GM12864 (cell line): ENCODE data around the gene PIK3AP1.

ENCODE experiments used
- DNase-seq: peaks from one replicate; pipeline ENCODE4 v3.0.0-alpha.2; 2011; ENCODE audit warnings: low read depth
- H3K4me3 ChIP-seq: 2 replicates; pipeline ENCODE4 v1.5.1; 2011; ENCODE audit warnings: mild to moderate bottlenecking, low read depth, low read length, control low read depth
- CTCF ChIP-seq: IDR thresholded peaks from 2 replicates; pipeline ENCODE4 v1.5.1; 2011; ENCODE audit warnings: low read depth, mild to moderate bottlenecking, moderate library complexity, low read length, control low read depth, inconsistent platforms; ENCODE audit errors: missing control alignments

Gene PIK3AP1

GRCh38 chr10:96632974-96633710, 87.2 kb downstream of the PIK3AP1 start:
- no peak for TF ChIP-seq CTCF
- H3K4me3 ChIP-seq: no peak overlapping the region
- DNase-seq: no peak

- no peak for DNase-seq
- no peak overlapping the region for H3K4me3 ChIP-seq
- no peak for TF ChIP-seq CTCF
Observed at GRCh38 chr10:96627292-96627691, 93.0 kb downstream of the PIK3AP1 start.

- no peak for DNase-seq
- no peak overlapping the region for H3K4me3 ChIP-seq
- peak; percentile 29 for TF ChIP-seq CTCF
Observed at GRCh38 chr10:96626795-96627194, 93.5 kb downstream of the PIK3AP1 start.

- TF ChIP-seq CTCF: no peak
- no peak overlapping the region for H3K4me3 ChIP-seq
- DNase-seq: no peak
Observed at GRCh38 chr10:96625173-96625572, 95.1 kb downstream of the PIK3AP1 start.

- no peak overlapping the region for H3K4me3 ChIP-seq
- no peak for TF ChIP-seq CTCF
- DNase-seq: no peak
Observed at GRCh38 chr10:96622013-96622787, 98.1 kb downstream of the PIK3AP1 start.

- no peak for TF ChIP-seq CTCF
- DNase-seq: no peak
- no peak overlapping the region for H3K4me3 ChIP-seq
Observed at GRCh38 chr10:96619796-96620773, 100.2 kb downstream of the PIK3AP1 start.
